GM21723 (cell line): ENCODE data around the gene RAB7A.

Source experiments
- ATAC-seq: cut with Tn5 transposase; IDR thresholded peaks from one replicate; pipeline ENCODE4 v1.9.1; 2021; ENCODE audit warnings: mild to moderate bottlenecking, moderate library complexity; ENCODE audit not compliant: unreplicated experiment

The RAB7A gene

GRCh38 chr3:128848936-128849335 is 123.0 kb downstream of the RAB7A start:
- no peak for ATAC-seq

GRCh38 chr3:128849911-128850455 is 124.0 kb downstream of the RAB7A start:
- ATAC-seq: no peak

GRCh38 chr3:128850544-128850943 is 124.6 kb downstream of the RAB7A start:
- ATAC-seq: no peak

GRCh38 chr3:128851601-128852000 is 125.6 kb downstream of the RAB7A start:
- no peak for ATAC-seq

- ATAC-seq: no peak
These were observed 127.8 kb downstream of the RAB7A start for GRCh38 chr3:128853826-128854225.

- ATAC-seq: no peak
These were observed 128.5 kb downstream of the RAB7A start for GRCh38 chr3:128854475-128854874.

GRCh38 chr3:128855569-128855968 is 129.6 kb downstream of the RAB7A start:
- ATAC-seq: no peak

- no peak for ATAC-seq
These were observed 132.2 kb downstream of the RAB7A start for GRCh38 chr3:128858167-128858566.

- no peak for ATAC-seq
These were observed 133.6 kb downstream of the RAB7A start for GRCh38 chr3:128859630-128860029.

- ATAC-seq: no peak
These were observed 135.5 kb downstream of the RAB7A start for GRCh38 chr3:128861491-128861890.

GRCh38 chr3:128863560-128863959 is 137.6 kb downstream of the RAB7A start:
- no peak for ATAC-seq
